Kidney glomerular epithelial cell (primary cell): ENCODE data around the gene ALDH7A1.
"Not testable (repeated sequence)": the region's sequence is repeated elsewhere in the genome, so short reads cannot be mapped to it uniquely, and the experiment has no call there.

ENCODE experiments used
- DNase-seq: peaks from one replicate; lab custom pipeline; 2025; lab: John Stamatoyannopoulos, UW

ALDH7A1 gene

DNA sequence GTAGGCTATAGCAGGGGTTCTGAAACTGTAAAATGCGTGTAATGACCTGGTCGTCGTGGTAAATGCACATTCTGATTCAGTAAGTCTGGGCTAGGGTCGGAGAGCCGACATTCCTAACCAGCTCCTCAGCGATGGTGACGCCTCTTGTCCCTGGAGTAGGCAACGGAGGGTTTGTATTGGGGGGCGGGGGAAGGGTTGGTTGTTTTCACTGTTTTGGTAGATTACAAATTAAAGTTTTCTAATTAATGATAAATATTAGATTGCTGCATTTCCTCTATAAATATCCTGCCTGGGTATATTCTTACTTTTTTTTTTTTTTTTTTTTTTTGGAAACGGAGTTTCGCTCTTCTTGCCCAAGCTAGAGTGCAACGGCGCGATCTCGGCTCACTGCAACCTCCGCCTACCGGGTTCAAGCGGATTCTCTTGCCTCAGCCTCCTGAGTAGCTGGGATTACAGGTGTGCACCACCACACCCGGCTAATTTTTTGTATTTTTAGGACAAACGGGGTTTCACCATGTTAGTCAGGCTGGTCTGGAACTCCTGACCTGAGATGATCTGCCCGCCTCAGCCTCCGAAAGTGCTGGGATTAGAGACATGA lies 566 bp upstream of the ALDH7A1 start:
- DNase-seq = no peak

DNA sequence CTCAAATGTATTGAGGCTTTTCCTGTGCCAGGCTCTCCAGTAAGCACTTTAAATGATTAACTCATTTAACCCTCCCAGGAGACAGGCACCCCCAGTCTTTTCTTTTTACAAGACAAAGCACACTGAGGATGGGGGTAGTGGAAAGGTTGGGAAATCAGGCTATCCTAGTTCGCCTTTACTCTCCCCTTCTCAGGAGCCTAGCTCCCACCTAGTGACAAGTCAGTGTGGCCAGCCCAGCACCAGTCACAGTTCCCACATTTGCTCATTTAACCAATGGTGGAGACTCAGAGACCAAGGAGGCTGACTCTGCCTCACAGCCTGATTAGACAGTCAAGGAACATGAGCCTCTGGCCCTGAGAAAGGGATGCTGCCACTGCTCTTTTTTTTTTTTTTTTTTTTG lies 3.5 kb downstream of the ALDH7A1 start:
- DNase-seq = no peak

DNA sequence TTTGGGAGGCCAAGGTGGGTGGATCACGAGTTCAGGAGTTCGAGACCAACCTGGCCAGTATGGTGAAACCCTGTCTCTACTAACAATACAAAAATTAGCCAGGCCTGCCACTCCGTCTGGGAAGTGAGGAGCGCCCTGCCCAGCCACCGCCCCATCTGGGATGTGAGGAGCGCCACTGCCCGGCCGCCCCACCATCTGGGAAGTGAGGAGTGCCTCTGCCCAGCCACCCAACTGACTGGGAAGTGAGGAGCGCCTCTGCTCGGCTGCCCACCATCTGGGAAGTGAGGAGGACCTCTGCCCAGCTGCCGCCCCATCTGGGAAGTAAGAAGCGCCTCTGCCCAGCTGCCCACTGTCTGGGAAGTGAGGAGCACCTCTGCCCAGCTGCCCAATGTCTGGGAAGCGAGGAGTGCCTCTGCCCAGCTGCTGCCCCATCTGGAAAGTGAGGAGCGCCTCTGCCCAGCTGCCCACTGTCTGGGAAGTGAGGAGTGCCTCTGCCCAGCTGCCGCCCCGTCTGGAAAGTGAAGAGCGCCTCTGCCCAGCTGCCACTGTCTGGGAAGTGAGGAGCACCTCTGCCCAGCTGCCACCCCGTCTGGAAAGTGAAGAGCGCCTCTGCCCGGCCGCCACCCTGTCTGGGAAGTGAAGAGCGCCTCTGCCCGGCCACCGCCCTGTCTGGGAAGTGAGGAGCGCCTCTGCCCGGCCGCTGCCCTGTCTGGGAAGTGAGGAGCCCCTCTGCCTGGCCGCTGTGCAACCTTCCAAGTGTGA lies 5.3 kb downstream of the ALDH7A1 start:
- DNase-seq = no peak

DNA sequence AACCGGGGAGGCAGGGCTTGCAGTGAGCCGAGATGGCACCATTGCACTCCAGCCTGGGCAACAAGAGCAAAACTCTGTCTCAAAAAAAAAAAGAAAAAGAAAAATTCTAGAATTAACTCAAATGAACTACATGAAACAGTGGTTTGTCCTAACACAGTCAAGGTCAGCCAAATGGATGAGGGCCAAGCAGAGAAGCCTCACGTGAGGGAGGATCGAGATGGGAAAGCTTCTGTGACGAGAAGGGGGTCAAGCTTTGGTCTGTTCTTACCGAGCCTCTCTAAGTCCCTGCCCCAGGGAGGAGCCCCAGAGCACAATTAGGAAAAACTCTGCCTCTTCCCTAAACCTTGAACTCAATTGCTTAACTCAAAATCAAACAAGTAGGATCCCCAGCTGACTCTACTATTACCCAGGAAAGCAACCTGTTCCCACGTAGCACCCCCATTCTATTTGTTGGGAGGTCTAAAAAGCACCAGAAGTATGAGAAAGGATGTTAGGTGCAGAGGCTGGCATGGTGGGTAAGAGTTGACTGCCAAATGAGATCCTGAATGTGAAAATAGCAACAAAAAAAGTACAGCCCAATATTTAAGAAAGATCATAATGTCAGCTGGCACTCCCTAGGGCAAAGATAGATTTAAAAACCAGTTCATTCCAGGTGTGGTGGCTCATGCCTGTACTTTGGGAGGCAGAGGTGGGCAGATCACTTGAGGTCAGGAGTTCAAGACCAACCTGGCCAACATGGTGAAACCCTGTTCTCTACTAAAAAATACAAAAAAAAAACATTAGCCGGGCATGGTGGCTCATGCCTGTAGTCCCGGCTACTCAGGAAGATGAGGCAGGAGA lies 7.2 kb downstream of the ALDH7A1 start:
- DNase-seq = no peak

DNA sequence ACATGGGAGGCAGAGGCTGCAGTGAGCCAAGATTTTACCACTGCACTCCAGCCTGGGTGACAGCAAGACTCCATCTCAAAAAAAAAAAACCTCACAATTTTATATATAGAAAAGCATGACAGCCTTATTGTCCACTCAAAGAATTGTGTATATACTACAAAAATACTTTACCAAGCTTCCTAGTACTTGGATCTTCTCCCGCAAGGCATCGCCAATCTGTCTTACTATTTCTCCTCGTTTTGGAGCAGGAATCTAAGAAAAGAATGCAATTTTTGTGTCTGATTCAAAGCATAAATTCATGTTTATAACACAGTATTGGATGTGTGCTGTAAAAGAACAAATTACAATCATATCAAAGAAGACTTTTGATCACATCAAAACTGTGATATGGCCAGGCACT lies 11.3 kb downstream of the ALDH7A1 start:
- DNase-seq = no peak

DNA sequence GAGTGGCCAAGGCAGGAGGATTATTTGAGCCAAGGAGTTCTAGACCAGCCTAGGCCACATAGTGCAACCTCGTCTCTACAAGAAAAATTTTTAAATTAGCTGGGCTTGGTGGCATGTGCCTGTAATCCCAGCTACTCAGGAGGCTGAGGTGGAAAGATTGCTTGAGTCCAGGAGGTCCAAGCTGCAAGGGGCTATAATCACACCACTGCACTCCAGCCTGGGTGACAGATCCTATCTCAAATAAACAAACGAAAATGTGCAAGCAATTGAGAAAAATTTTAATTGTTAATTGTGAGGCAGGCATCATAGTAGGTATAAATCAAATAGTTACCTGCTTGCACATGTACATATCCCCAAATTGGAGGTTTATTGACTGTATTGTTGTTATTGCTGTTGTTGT lies 15.3 kb downstream of the ALDH7A1 start:
- DNase-seq = no peak

DNA sequence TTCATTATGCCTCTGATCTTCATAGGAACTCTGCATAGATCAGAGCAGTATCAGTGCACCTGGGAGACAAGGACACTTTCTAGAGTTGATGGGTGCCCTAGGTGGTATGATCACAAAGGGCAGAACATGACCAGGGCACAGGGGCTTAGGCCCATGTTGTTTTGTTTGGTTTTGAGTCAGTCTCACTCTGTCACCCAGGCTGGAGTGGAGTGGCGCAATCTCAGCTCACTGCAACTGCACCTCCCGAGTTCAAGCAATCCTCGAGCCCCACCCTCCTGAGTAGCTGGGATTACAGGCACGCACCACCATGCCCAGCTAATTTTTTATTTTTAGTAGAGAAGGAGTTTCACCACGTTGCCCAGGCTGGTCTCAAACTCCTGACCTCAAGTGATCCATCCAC lies 17.6 kb downstream of the ALDH7A1 start:
- no peak for DNase-seq

DNA sequence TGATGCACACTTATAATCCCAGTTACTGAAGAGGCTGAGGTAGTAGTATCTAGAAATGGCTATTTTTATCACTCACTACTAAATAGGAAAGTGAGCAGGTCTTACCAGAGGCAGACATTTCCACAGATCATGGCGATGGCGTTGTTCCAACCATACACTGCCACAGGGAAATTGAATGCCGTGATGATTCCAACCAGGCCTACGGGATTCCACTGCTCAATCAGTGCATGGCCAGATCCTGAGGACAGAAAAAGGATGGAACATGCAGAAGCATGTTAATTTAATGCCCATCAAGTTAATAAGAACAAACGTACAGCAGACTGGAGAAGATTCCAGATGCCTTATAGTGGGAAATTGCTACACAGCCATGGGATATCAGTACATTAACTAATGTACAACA lies 18.0 kb downstream of the ALDH7A1 start:
- no peak for DNase-seq

DNA sequence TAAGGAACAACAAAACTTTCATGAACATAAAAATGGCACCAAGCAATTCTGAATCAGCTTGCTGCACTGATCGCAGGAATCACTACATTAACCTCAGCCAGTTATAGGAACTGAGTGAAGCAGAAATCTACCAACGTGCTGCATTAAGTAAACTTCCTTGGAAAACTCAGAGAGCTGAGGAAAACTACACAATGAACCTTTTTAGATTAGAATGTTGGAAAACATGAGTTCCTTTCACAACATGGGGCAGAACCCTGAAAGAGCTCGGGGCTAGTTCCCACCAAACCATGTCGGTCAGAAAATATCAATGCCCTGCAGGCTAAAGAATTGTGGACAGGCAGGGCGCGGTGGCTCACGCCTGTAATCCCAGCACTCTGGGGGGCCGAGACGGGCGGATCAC lies 19.4 kb downstream of the ALDH7A1 start:
- DNase-seq = no peak

DNA sequence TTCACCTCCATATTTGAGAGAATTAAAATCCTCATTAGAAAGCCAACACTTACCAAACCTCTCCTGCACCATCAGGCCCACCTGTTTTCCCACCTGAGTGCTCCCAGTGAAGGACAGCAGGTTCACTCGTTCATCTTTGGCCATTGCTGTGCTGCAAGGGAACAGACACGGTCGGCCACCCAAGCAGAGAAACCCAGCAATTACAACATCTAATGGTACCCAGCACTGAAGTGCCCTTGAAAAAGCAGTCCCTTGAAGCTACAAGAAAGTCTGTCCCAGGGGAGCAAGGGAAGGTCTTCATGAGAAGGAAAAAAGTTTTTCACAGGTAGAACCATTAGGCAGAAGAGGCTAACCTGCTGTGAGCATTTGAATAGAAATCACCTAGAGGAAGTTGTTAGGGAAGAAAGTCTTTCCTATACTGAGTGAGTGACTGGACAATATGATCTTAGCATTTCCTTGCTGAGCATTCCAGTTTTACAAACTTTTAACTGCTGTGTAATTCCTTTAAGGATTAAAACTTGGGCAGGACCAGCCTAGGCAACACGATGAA lies 26.7 kb downstream of the ALDH7A1 start:
- DNase-seq = no peak

DNA sequence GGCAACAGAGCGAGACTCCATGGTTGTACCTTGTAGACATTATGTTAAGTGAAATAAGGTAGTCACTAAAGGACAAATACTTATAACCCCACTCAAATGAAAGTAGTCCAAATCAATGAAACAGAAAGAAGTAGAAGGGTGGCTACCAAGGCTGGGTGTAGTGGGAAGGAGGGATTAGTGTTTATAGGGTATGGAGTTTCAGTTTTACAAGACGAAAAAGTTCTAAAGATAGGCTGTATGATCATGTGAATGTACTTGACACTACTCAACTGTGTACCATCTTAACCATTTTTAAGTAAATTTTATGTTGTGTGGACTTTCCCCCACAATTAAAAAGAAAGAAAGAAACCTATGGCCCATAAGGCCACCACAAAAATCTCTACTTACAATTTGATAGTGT lies 32.2 kb downstream of the ALDH7A1 start:
- DNase-seq = no peak

DNA sequence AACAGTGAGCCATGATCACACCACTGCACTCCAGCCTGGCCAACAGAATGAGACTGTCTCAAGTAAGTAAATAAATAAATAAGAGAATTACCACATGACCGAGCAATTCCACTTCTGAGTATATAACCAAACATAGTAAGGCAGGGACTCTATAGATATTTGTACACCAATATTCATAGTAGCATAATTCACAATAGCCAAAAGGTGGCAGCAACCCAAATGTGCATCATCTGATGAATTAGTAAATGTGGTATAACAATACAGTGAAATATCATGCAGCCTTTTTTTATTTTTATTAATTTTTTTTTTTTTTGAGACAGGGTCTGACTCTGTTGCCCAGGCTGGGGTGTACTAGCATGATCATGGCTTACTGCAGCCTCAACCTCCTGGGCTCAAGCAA lies 33.1 kb downstream of the ALDH7A1 start:
- DNase-seq = no peak

DNA sequence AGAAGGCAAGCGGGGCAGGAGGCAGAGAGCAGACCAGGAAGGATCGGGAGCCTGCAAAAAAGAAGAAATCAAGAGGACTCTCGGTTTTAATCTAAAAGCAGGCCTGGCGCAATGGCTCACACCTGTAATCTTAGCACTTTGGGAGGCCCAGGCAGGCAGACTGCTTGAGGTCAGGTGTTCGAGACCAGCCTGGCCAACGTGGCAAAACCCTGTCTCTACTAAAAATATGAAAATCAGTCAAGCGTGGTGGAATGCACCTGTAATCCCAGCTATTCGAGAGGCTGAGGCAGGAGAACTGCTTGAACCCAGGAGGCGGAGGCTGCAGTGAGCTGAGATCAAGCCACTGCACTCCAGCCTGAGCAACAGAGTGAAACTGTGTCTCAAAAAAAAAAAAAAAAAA lies 39.9 kb downstream of the ALDH7A1 start:
- DNase-seq = not testable (repeated sequence)

DNA sequence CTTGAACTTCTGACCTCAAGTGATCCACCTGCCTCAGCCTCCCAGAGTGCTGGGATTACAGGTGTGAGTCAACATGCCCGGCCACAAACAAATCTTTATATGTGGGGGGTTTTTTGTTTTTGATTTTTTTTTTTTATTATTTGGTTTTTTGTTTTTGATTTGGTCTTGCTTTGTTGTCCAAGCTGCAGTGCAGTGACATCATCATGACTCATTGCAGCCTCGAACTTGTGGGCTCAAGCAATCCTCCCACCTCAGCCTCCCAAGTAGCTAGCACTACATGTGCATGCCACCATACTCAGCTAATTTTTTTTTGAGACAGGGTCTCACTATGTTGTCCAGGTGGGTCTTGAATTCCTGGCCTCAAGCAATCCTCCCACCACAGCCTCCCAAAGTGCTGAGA lies 42.4 kb downstream of the ALDH7A1 start:
- no peak for DNase-seq

DNA sequence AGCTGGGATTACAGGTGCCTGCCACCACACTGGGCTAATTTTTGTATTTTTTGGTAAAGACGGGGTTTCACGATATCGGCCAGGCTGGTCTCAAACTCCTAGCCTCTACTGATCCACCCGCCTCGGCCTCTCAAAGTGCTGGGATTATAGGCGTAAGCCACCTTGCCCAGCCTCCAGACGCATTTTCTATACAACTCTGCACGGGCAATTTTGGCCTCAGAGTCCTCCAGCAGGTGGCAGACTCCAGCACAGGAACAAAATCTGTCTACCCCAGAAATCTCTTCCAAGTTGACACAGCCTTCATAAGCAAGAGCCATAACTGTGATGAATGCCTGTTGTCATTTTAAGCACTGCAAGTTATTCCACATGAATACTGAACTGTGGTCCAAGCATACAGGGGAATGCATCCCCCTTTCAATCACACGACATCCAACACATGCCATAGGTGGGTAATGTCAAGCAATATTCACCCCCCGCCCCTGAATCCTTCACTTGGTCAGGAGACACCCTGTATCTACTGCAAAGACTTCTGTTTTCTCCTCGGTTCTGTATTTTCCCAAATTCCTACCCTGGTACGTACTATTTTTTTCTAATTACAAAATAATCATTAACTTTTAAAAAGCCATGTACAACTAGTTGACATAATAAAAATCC lies 50.8 kb downstream of the ALDH7A1 start:
- peak; percentile 21 for DNase-seq

DNA sequence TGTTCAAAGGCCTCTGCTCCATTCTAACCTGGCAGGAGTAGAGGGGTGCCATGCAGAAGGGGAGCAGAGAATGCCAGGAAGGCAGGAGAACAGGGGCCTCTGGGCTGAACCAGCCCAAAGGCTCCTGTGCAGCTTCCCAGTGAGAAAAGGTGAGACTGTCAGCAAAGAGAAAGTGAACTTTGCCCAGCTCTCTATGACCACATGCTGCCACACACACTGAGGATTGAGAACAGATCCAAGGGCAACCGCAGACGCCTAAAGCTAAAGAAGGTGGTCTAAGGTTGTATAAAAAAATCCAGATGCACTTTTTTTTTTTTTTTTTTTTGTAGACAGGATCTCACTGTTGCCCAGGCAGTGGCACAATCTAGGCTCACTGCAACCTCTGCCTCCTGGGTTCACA lies 51.4 kb downstream of the ALDH7A1 start:
- no peak for DNase-seq

DNA sequence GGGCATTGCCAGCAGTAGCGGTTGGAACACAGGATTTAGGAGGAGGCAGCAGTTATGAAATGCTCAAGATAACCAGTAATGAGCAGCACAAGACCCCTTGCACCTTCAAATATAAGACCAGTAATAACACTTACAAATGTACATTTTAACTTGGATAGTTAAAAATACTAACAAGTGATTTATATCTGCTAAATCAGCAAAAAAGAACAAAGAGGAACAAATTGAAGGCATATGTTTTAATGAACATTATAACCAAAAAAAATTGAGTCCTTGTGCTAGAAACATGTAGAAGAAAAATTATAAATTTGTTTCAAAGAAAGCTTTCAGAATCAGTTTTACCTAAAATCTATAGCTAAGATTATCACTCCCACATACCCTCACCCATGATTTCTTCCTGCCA lies 52.0 kb downstream of the ALDH7A1 start:
- DNase-seq = no peak

DNA sequence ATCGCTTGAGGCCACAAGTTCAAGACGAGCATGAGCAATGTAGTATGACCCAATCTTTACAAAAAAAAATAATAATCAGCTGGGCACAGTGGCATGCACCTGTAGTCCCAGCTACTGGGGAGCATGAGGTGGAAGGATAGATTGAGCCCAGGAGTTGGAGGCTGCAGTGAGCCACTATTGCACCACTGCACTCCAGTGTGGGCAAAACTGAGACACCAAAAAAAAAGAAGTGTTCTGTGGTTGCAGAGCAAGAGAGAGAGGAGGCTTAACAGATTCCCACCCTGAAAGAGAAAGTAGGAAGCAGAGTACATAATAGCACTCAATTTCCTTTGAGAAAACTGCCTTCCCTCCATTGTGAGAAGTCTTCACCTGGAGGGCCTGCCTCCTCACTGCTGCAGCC lies 52.6 kb downstream of the ALDH7A1 start:
- no peak for DNase-seq

DNA sequence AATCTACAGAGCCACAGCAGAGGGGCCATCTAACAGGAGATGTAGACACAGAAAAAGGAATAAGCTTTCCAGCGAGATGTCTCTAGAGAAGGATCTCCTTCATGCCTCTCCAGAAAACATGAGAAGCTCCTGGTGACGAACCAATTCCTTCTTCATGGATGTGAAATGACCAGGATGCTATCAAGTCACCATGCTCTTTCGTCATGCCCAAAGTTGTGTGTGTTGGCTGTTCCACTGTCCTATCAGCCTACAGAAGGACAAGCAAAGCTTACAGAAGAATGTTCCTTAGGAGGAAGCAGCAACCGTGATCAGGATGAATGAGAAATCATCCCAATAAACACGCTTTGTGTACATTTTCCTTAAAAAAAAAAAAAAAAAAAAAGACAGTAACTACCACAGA lies 54.4 kb downstream of the ALDH7A1 start:
- no peak for DNase-seq

DNA sequence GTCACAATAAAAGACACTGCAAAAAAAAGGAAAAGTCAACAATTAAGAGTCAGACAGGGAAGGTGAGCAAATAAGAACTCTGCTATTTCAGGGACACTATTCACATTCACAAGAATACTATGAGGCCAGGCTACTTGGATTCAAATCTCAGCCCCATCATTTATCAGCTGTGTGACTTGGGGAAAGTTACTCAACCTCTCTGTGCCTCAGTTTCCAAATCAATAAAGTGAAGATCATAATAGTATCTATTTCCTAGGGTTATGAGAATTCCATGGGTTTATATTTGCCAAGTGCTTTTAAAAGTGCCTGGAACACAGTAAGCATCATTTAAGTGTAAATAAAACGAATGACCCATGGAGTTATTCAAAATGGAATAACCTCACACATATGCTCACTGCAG lies 56.4 kb downstream of the ALDH7A1 start:
- no peak for DNase-seq

DNA sequence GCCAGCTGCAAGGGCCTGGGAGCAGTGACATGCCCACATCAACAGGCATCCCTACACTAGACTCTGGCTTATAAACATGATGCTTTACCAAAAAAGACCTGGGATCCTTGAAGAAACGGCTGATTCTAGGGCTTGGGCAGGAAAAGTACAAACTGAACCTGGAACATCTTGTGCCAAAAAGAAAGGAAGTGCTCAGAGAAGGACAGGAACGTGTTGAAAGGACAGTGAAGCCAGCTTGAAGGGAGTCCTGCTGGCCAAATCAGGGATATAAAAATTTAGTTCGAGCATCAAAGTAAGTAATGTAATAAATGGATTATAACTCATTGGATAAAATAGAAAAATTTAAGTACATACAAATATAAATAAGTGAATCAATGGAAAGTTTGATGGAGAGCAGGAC lies 58.1 kb downstream of the ALDH7A1 start:
- DNase-seq = no peak

DNA sequence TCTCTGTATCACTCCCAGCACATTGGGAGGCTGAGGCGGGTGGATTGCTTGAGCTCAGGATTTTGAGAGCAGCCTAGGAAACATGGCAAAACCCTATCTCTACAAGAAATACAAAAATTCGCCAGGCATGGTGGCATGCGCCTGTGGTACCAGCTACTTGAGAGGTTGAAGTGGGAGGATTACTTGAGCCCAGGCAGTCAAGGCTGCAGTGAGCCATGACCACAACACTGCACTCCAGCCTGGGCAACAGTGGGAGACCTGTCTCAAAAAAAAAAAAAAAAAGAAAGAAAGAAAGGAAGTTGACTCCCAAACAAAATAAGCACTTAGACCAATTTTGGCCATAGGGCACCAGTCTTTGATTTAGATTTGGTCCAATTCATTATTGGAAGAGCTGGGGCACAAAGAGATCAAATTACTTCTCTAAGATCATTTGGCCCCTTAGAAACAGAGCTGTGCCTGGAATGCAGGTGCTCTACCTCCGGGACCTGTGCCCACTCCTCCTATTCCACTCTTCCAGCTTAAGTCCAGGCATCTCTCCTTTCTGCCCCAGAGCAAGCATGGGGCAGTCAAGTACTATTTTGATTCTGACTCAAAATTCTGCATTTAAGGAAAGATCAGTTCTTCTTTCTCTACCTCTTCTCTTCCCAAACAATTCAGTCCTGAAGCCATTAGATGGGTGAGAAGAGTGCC lies 59.0 kb downstream of the ALDH7A1 start:
- no peak for DNase-seq
